ENCODE results near the gene AGXT. TPM values are rescaled to one million over a fixed set of nuclear protein-coding genes. Genes with fewer than 3 reads are reported as not detected.

AGXT gene
- total and polyA plus RNA-seq, 2 of the 8 experiments (the other 6 are each of a cell fraction or from before 2014, with no cell fraction given): 0.03 TPM; not detected in 1

GRCh38 chr2:240835528-240835927, 33.1 kb upstream of the AGXT start:
- Histone ChIP-seq H2BK15ac (ENCODE audit: low read length) (no peak overlapping the region), H3K4ac (replicated peaks; ENCODE audit: insufficient read length, low read depth, low read length) (no peak overlapping the region), H4K20me1 (replicated peaks in 1 of 2; ENCODE audit: control insufficient read depth in 1 of 2, insufficient read depth in 2 of 2, low read length in 2 of 2) (peaks cover 0 to 5% of the 10 kb centered on the region in 2 experiments), H2BK12ac (ENCODE audit: low read depth, low read length) (no peak overlapping the region), H3K18ac (ENCODE audit: extremely low read depth, low read length) (no peak overlapping the region), H3K4me2 (ENCODE audit: insufficient read depth in 1 of 2, low read depth in 2 of 2, low read length in 2 of 2) (no peak overlapping the region), H3K9me3 (ENCODE audit: insufficient read depth in 2 of 2, low read depth in 1 of 2, low read length in 1 of 2) (no peaks in the 10 kb centered on the region), H3K36me3 (ENCODE audit: control insufficient read depth in 2 of 4, insufficient read depth in 4 of 4, low read length in 3 of 4) (no peaks in the 10 kb centered on the region), H3K79me2 (ENCODE audit: control insufficient read depth in 1 of 2, insufficient read depth in 2 of 2, low read length in 2 of 2) (no peaks in the 10 kb centered on the region), H3K23ac (ENCODE audit: insufficient read length) (no peak overlapping the region), H3K27me3 (replicated peaks in 1 of 4; ENCODE audit: control insufficient read depth in 3 of 4, extremely low read depth in 1 of 4, insufficient read depth in 3 of 4, low read length in 3 of 4) (peaks cover 0 to 15% (median 9%) of the 10 kb centered on the region in 4 experiments; a peak in 5 of 7 replicates), H3K4me1 (replicated peaks in 1 of 4; ENCODE audit: control insufficient read depth in 3 of 4, insufficient read depth in 4 of 4, low read length in 3 of 4) (peaks cover 0 to 2% (median under 1%) of the 10 kb centered on the region in 4 experiments; a peak in 2 of 7 replicates), H2BK5ac (ENCODE audit: low read depth, low read length) (no peak overlapping the region), H2AK5ac (ENCODE audit: low read depth, low read length) (no peak overlapping the region), H2BK120ac (replicated peaks; ENCODE audit: low read depth, low read length) (no peak overlapping the region), H2AFZ (ENCODE audit: low read length) (no peak overlapping the region), H4K5ac (ENCODE audit: insufficient read length, low read depth, low read length) (no peak overlapping the region), H2BK20ac (ENCODE audit: low read length) (no peak overlapping the region), H3K79me1 (ENCODE audit: low read depth, low read length) (no peaks in the 10 kb centered on the region), H3K23me2 (ENCODE audit: low read depth, low read length) (peaks cover 6% of the 10 kb centered on the region; the same call in 1 of the 2 replicates), H3K56ac (replicated peaks; ENCODE audit: insufficient read length, low read depth, low read length) (no peak overlapping the region), H3K4me3 (ENCODE audit: extremely low read depth in 1 of 4, insufficient read depth in 2 of 4, low read depth in 3 of 4, low read length in 4 of 4) (no peak overlapping the region), H3K27ac (ENCODE audit: low read depth, low read length) (no peak overlapping the region), H4K91ac (replicated peaks; ENCODE audit: insufficient read length, low read length) (no peak overlapping the region), H3K14ac (ENCODE audit: insufficient read length) (no peak overlapping the region), H4K8ac (ENCODE audit: extremely low read depth, insufficient read depth, low read length) (peak overlapping the region; percentile 40; the same call in 1 of the 2 replicates), H3K9ac (replicated peaks in 1 of 4; ENCODE audit: extremely low read depth in 1 of 4, low read depth in 3 of 4, low read length in 3 of 4) (no peak overlapping the region)
- TF ChIP-seq SRF (IDR thresholded peaks at IDR 0.05; ENCODE audit: low read depth, low read length) (no peak), NRF1 (IDR thresholded peaks at IDR 0.05; ENCODE audit: low read depth, low read length) (no peak)
- TF ChIP-seq, protein P1, sequence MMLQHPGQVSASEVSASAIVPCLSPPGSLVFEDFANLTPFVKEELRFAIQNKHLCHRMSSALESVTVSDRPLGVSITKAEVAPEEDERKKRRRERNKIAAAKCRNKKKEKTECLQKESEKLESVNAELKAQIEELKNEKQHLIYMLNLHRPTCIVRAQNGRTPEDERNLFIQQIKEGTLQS (IDR thresholded peaks at IDR 0.05; ENCODE audit: insufficient read depth, low read depth, low read length): no peak
- no peak for FAIRE-seq
- no peak for DNase-seq (ENCODE audit: low read depth in 1 of 2, low spot score in 2 of 2)
- WGBS, 2 experiments (ENCODE audit: extremely low coverage in 1 of 2, insufficient coverage in 1 of 2, insufficient read length in 1 of 2, insufficient replicate concordance in 2 of 2, low coverage in 1 of 2, low lambda C conversion rate in 2 of 2, missing lambda C conversion rate in 1 of 2): 84% methylated on average over 9 of the region's 9 CpGs; no CpG with 5 or more reads in 1 of the 2 experiments
- POLR2A ChIA-PET (ENCODE audit: partially characterized antibody): no interaction called here
- CTCF ChIA-PET (ENCODE audit: partially characterized antibody): no interaction called here

Data from H1 (cell line).